HG03135 (cell line): Measurements from ENCODE around the gene MICAL3.

Experiments used
- ATAC-seq: cut with Tn5 transposase; IDR thresholded peaks from one replicate; pipeline ENCODE4 v1.9.1; 2021; ENCODE audit warnings: mild to moderate bottlenecking, moderate library complexity; ENCODE audit not compliant: unreplicated experiment

The MICAL3 gene

GRCh38 chr22:17825876-17826550, 198.3 kb downstream of the MICAL3 start:
- no peak for ATAC-seq

GRCh38 chr22:17824457-17824856, 199.9 kb downstream of the MICAL3 start:
- ATAC-seq, result no peak

GRCh38 chr22:17823964-17824363, 200.4 kb downstream of the MICAL3 start:
- ATAC-seq, result no peak

- no peak for ATAC-seq
Measured at GRCh38 chr22:17823226-17823625, 201.1 kb downstream of the MICAL3 start.

GRCh38 chr22:17822087-17822486, 202.3 kb downstream of the MICAL3 start:
- no peak for ATAC-seq

- no peak for ATAC-seq
Measured at GRCh38 chr22:17820879-17821439, 203.4 kb downstream of the MICAL3 start.

GRCh38 chr22:17818649-17819048, 205.7 kb downstream of the MICAL3 start:
- ATAC-seq, result no peak

- ATAC-seq, result no peak
Measured at GRCh38 chr22:17818180-17818579, 206.2 kb downstream of the MICAL3 start.

- ATAC-seq, result no peak
Measured at GRCh38 chr22:17817511-17818065, 206.8 kb downstream of the MICAL3 start.

GRCh38 chr22:17817079-17817478, 207.3 kb downstream of the MICAL3 start:
- no peak for ATAC-seq

- ATAC-seq, result no peak
Measured at GRCh38 chr22:17816649-17817048, 207.7 kb downstream of the MICAL3 start.

GRCh38 chr22:17815703-17816254, 208.6 kb downstream of the MICAL3 start:
- ATAC-seq, result no peak

GRCh38 chr22:17814830-17815229, 209.5 kb downstream of the MICAL3 start:
- ATAC-seq, result no peak

- ATAC-seq, result no peak
Measured at GRCh38 chr22:17814084-17814483, 210.3 kb downstream of the MICAL3 start.

- ATAC-seq, result no peak
Measured at GRCh38 chr22:17811119-17811518, 213.2 kb downstream of the MICAL3 start.

GRCh38 chr22:17810570-17811116, 213.7 kb downstream of the MICAL3 start:
- ATAC-seq, result no peak

GRCh38 chr22:17808693-17809403, 215.5 kb downstream of the MICAL3 start:
- ATAC-seq, result no peak

GRCh38 chr22:17807578-17808410, 216.6 kb downstream of the MICAL3 start:
- no peak for ATAC-seq

- ATAC-seq, result no peak
Measured at GRCh38 chr22:17807086-17807485, 217.3 kb downstream of the MICAL3 start.

- ATAC-seq, result no peak
Measured at GRCh38 chr22:17806437-17806836, 217.9 kb downstream of the MICAL3 start.
